ENCODE results near the gene CD40LG. TPM values are rescaled to one million over a fixed set of nuclear protein-coding genes. Genes with fewer than 3 reads are reported as not detected.

Gene CD40LG
- total and polyA plus RNA-seq, 4 donors, result 0.13 to 0.19 (median 0.17) TPM; not detected in 1

DNA sequence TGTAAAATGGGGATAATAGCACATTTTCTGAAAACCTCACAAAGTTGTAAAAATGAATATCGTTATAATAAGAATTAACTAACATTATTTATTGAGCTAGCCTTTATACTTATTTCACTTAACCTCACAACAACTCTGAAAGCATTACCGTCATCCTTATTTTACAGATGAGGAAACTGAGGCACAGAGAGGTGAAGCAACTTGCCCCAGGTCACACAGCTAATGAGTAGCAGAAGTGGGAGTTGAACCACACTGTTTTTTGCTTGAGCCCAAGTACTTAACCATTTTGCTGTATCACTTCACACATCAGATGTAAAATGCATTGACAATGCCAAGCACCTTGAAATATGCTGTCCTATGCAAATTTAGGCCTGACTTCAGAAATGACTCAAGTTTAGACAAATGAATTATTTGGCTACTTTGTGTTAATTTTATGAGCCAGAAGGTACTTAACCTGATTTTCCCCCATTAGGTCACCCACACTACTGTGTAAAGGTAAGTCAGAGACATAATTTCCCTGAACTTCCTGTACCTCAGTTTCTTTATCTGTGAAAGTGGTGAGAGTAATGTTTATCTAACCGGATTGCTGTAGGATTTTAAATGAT lies 23.1 kb downstream of the CD40LG start:
- TF ChIP-seq, protein P1, sequence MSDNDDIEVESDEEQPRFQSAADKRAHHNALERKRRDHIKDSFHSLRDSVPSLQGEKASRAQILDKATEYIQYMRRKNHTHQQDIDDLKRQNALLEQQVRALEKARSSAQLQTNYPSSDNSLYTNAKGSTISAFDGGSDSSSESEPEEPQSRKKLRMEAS (IDR thresholded peaks at IDR 0.05), result no peak
- TF ChIP-seq, protein P2, sequence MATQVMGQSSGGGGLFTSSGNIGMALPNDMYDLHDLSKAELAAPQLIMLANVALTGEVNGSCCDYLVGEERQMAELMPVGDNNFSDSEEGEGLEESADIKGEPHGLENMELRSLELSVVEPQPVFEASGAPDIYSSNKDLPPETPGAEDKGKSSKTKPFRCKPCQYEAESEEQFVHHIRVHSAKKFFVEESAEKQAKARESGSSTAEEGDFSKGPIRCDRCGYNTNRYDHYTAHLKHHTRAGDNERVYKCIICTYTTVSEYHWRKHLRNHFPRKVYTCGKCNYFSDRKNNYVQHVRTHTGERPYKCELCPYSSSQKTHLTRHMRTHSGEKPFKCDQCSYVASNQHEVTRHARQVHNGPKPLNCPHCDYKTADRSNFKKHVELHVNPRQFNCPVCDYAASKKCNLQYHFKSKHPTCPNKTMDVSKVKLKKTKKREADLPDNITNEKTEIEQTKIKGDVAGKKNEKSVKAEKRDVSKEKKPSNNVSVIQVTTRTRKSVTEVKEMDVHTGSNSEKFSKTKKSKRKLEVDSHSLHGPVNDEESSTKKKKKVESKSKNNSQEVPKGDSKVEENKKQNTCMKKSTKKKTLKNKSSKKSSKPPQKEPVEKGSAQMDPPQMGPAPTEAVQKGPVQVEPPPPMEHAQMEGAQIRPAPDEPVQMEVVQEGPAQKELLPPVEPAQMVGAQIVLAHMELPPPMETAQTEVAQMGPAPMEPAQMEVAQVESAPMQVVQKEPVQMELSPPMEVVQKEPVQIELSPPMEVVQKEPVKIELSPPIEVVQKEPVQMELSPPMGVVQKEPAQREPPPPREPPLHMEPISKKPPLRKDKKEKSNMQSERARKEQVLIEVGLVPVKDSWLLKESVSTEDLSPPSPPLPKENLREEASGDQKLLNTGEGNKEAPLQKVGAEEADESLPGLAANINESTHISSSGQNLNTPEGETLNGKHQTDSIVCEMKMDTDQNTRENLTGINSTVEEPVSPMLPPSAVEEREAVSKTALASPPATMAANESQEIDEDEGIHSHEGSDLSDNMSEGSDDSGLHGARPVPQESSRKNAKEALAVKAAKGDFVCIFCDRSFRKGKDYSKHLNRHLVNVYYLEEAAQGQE (IDR thresholded peaks at IDR 0.05), result no peak
- TF ChIP-seq FOXA2 (IDR thresholded peaks at IDR 0.05) (no peak), HNF4G (IDR thresholded peaks at IDR 0.05) (no peak), RAD21 (IDR thresholded peaks at IDR 0.05) (no peak), SP1 (IDR thresholded peaks at IDR 0.05) (no peak), YY1 (IDR thresholded peaks at IDR 0.05) (no peak), HNF4A (conservative IDR thresholded peaks at IDR 0.05) (no peak), RXRA (IDR thresholded peaks at IDR 0.05) (no peak), GABPA (IDR thresholded peaks at IDR 0.05 in 1 of 2, conservative IDR thresholded peaks at IDR 0.05 in 1 of 2) (no peak), TAF1 (conservative IDR thresholded peaks at IDR 0.05) (no peak), NR2F2 (IDR thresholded peaks at IDR 0.05) (no peak), JUND (IDR thresholded peaks at IDR 0.05) (no peak)
- TF ChIP-seq, protein P3, sequence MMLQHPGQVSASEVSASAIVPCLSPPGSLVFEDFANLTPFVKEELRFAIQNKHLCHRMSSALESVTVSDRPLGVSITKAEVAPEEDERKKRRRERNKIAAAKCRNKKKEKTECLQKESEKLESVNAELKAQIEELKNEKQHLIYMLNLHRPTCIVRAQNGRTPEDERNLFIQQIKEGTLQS (IDR thresholded peaks at IDR 0.05), result no peak
- TF ChIP-seq, protein P4, sequence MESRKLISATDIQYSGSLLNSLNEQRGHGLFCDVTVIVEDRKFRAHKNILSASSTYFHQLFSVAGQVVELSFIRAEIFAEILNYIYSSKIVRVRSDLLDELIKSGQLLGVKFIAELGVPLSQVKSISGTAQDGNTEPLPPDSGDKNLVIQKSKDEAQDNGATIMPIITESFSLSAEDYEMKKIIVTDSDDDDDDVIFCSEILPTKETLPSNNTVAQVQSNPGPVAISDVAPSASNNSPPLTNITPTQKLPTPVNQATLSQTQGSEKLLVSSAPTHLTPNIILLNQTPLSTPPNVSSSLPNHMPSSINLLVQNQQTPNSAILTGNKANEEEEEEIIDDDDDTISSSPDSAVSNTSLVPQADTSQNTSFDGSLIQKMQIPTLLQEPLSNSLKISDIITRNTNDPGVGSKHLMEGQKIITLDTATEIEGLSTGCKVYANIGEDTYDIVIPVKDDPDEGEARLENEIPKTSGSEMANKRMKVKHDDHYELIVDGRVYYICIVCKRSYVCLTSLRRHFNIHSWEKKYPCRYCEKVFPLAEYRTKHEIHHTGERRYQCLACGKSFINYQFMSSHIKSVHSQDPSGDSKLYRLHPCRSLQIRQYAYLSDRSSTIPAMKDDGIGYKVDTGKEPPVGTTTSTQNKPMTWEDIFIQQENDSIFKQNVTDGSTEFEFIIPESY (IDR thresholded peaks at IDR 0.05), result no peak
- TF ChIP-seq, protein P5, sequence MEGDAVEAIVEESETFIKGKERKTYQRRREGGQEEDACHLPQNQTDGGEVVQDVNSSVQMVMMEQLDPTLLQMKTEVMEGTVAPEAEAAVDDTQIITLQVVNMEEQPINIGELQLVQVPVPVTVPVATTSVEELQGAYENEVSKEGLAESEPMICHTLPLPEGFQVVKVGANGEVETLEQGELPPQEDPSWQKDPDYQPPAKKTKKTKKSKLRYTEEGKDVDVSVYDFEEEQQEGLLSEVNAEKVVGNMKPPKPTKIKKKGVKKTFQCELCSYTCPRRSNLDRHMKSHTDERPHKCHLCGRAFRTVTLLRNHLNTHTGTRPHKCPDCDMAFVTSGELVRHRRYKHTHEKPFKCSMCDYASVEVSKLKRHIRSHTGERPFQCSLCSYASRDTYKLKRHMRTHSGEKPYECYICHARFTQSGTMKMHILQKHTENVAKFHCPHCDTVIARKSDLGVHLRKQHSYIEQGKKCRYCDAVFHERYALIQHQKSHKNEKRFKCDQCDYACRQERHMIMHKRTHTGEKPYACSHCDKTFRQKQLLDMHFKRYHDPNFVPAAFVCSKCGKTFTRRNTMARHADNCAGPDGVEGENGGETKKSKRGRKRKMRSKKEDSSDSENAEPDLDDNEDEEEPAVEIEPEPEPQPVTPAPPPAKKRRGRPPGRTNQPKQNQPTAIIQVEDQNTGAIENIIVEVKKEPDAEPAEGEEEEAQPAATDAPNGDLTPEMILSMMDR (IDR thresholded peaks at IDR 0.05; ENCODE audit: low read depth, low read length, missing input control), result no peak
- Histone ChIP-seq H3K4me3 (ENCODE audit: low read depth in 1 of 3, low read length in 3 of 3) (no peak overlapping the region), H3K9me3 (ENCODE audit: control insufficient read depth in 4 of 4, low read length in 3 of 4) (no peaks in the 10 kb centered on the region), H3K27ac (ENCODE audit: low read depth in 1 of 2, low read length in 2 of 2) (no peak overlapping the region), H3K36me3 (ENCODE audit: control insufficient read depth in 4 of 4, insufficient read depth in 3 of 4, low read depth in 1 of 4, low read length in 3 of 4) (peaks cover 0 to 3% (median 0%) of the 10 kb centered on the region in 4 donors), H3K4me1 (ENCODE audit: control insufficient read depth in 4 of 4, insufficient read depth in 4 of 4, low read length in 3 of 4) (no peaks in the 10 kb centered on the region), H3K27me3 (ENCODE audit: control insufficient read depth in 4 of 4, insufficient read depth in 4 of 4, low read length in 3 of 4) (no peaks in the 10 kb centered on the region), H3K9ac (ENCODE audit: low read depth in 1 of 2, low read length in 2 of 2) (no peak overlapping the region)
- DNase-seq (ENCODE audit: low spot score), result no peak
- 91% methylated on average over 3 of the region's 3 CpGs for WGBS
